Hepatocyte (in vitro differentiated cells): ENCODE data around the gene CCDC3. TPM values are rescaled to one million over a fixed set of nuclear protein-coding genes. Genes with fewer than 3 reads are reported as not detected.

Source experiments
- DNase-seq: peaks from one replicate; pipeline ENCODE4 v3.0.0-alpha.2; 2016; ENCODE audit warnings: low spot score
- H2AFZ ChIP-seq: fragments of 200-600 bp; sonication (generic); 2 replicates; pipeline ENCODE4 v1.6.0; 2016; ENCODE audit warnings: antibody characterized with exemption, mild to moderate bottlenecking
- H3K27ac ChIP-seq: fragments of 200-600 bp; sonication (generic); 2 replicates; pipeline ENCODE4 v1.5.1; 2016; ENCODE audit warnings: mild to moderate bottlenecking
- H3K27me3 ChIP-seq: fragments of 200-600 bp; sonication (generic); 2 replicates; pipeline ENCODE4 v1.6.1; 2016
- H3K36me3 ChIP-seq: fragments of 200-600 bp; sonication (generic); replicated peaks from 2 replicates; pipeline ENCODE4 v1.5.1; 2016; ENCODE audit warnings: low read depth; ENCODE audit not compliant: insufficient read depth
- H3K4me1 ChIP-seq: fragments of 200-600 bp; sonication (generic); 2 replicates; pipeline ENCODE4 v1.5.1; 2016; ENCODE audit warnings: mild to moderate bottlenecking, moderate library complexity; ENCODE audit not compliant: insufficient read depth
- H3K4me2 ChIP-seq: fragments of 200-600 bp; sonication (generic); 2 replicates; pipeline ENCODE4 v1.6.0; 2016
- H3K4me3 ChIP-seq: fragments of 200-600 bp; sonication (generic); 2 replicates; pipeline ENCODE4 v1.5.1; 2016; ENCODE audit warnings: mild to moderate bottlenecking
- H3K79me2 ChIP-seq: fragments of 200-600 bp; sonication (generic); 2 replicates; pipeline ENCODE4 v1.6.0; 2017; ENCODE audit warnings: mild to moderate bottlenecking
- H3K9me2 ChIP-seq: fragments of 200-600 bp; sonication (generic); replicated peaks from 2 replicates; pipeline ENCODE4 v1.6.0; 2017; ENCODE audit warnings: mild to moderate bottlenecking; ENCODE audit not compliant: insufficient read depth
- H3K9me3 ChIP-seq: fragments of 200-600 bp; sonication (generic); 2 replicates; pipeline ENCODE4 v1.5.1; 2016; ENCODE audit warnings: low read depth, mild to moderate bottlenecking
- H4K20me1 ChIP-seq: fragments of 200-600 bp; sonication (generic); 2 replicates; pipeline ENCODE4 v1.6.0; 2016; ENCODE audit warnings: mild to moderate bottlenecking; ENCODE audit not compliant: insufficient read depth, poor library complexity, severe bottlenecking
- EZH2 ChIP-seq: fragments of 200-600 bp; sonication (generic); IDR thresholded peaks from 2 replicates; pipeline ENCODE4 v1.6.1; 2016; ENCODE audit warnings: antibody characterized with exemption, mild to moderate bottlenecking, borderline replicate concordance
- EZH2phosphoT487 ChIP-seq: fragments of 200-600 bp; sonication (generic); IDR thresholded peaks from one replicate; pipeline ENCODE4 v1.6.1; 2018; ENCODE audit warnings: antibody characterized with exemption, mild to moderate bottlenecking, low read depth, moderate library complexity; ENCODE audit not compliant: unreplicated experiment, severe bottlenecking
- WGBS: methylation state at CpG from one replicate; pipeline ENCODE4 v1.1.6; 2016; ENCODE audit warnings: low lambda C conversion rate; ENCODE audit errors: missing lambda C conversion rate; 5-methylcytosine and 5-hydroxymethylcytosine counted together
- polyA plus RNA-seq: library from polyadenylated mRNA; unstranded; fragments of >200 nt; fragmentation: Nextera tagmentation; extraction: Ambion mirVana; gene quantifications from 2 replicates; pipeline ENCODE4 v1.2.1, GENCODE V29; 2016
- total RNA-seq: library from RNA; depleted of rRNA; stranded (reverse); fragments of >200 nt; gene quantifications from 2 replicates; pipeline ENCODE4 v1.2.3, GENCODE V29; 2014
- TF ChIP-seq, protein P1 (sequence below): fragments of 200-600 bp; sonication (generic); IDR thresholded peaks from 2 replicates; pipeline ENCODE4 v1.5.1; 2016; ENCODE audit warnings: antibody characterized with exemption, mild to moderate bottlenecking; ENCODE audit not compliant: poor library complexity

CCDC3 gene
- total and polyA plus RNA-seq, 2 experiments from 2014 or later, result 10.4 to 10.5 TPM

DNA sequence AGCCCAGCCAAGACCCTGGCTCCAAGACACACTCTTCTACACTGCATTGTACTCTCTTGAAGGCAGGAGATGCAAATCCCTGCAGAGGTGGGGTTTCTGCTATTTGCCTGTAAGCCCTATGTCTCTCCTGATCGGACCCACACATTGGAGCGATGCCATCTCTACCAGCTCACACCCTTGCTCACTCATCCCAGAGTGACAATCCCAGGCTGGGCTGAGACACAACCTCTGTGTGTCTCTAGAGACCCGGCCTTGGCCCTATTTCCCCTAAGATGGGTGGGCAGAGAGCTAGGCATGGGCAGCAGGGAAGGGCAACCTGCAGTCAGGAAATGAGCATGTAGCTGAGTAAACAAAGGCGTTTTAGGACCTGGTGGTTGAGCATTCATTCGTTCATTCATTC is 25.6 kb downstream of the CCDC3 start:
- Histone ChIP-seq H3K9me3 (no peaks in the 10 kb centered on the region), H3K36me3 (no peaks in the 10 kb centered on the region), H3K79me2 (no peaks in the 10 kb centered on the region), H2AFZ (no peak overlapping the region), H3K4me1 (peaks cover 7% of the 10 kb centered on the region), H3K27ac (no peak overlapping the region), H3K27me3 (no peaks in the 10 kb centered on the region), H3K9me2 (no peaks in the 10 kb centered on the region), H3K4me2 (no peak overlapping the region), H3K4me3 (no peak overlapping the region), H4K20me1 (no peaks in the 10 kb centered on the region)
- 87% methylated on average over 5 of the region's 5 CpGs for WGBS
- DNase-seq, result no peak
- TF ChIP-seq, protein P1, sequence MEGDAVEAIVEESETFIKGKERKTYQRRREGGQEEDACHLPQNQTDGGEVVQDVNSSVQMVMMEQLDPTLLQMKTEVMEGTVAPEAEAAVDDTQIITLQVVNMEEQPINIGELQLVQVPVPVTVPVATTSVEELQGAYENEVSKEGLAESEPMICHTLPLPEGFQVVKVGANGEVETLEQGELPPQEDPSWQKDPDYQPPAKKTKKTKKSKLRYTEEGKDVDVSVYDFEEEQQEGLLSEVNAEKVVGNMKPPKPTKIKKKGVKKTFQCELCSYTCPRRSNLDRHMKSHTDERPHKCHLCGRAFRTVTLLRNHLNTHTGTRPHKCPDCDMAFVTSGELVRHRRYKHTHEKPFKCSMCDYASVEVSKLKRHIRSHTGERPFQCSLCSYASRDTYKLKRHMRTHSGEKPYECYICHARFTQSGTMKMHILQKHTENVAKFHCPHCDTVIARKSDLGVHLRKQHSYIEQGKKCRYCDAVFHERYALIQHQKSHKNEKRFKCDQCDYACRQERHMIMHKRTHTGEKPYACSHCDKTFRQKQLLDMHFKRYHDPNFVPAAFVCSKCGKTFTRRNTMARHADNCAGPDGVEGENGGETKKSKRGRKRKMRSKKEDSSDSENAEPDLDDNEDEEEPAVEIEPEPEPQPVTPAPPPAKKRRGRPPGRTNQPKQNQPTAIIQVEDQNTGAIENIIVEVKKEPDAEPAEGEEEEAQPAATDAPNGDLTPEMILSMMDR, result no peak
- TF ChIP-seq EZH2, result no peak

GRCh38 chr10:12975266-12975665 is 26.2 kb downstream of the CCDC3 start:
- TF ChIP-seq, protein P1, result peak; percentile 37
- no peak for TF ChIP-seq EZH2phosphoT487
- no peaks in the 10 kb centered on the region for H3K27me3 ChIP-seq
- H3K4me3 ChIP-seq, result no peak overlapping the region
- no peaks in the 10 kb centered on the region for H3K9me3 ChIP-seq
- no peaks in the 10 kb centered on the region for H3K9me2 ChIP-seq
- 89% methylated on average over 3 of the region's 3 CpGs for WGBS
- no peaks in the 10 kb centered on the region for H3K36me3 ChIP-seq
- H3K79me2 ChIP-seq, result no peaks in the 10 kb centered on the region
- H4K20me1 ChIP-seq, result no peaks in the 10 kb centered on the region
- H3K4me2 ChIP-seq, result no peak overlapping the region
- DNase-seq, result peak; percentile 43
- no peak overlapping the region for H3K27ac ChIP-seq
- H3K4me1 ChIP-seq, result peaks cover 7% of the 10 kb centered on the region
- H2AFZ ChIP-seq, result no peak overlapping the region

DNA sequence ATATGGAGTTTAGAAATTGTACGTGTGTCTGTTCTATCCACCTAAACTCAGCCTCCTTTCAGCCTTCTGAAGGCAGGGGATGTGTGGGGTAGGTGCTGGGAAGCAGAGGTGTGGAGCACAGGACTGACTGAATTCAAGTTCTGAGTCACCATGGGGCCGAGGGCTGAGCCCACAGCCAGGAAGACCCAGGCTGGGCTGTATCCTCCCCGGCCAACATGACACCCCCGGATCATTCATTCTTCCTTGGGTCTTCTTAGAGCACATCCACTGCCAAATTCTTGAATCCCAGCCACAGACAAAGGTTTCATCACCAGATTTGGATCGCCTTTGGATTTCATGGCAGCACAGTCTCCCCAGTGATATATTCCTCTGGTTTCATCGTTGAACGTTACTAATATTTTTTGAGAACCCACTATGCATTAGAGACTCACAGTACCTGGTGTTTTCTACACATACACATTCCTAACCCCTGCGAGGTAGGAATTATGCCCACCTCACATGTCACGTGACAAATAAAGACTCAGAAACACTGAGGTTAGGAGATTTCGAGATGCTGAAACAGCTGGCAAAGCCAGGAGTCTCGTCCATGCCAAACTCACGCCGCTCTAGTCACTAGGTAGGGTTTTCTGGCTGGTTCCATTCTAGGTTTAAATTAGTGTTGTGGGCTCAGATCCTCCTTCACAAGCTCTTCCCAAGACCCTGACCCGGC is 26.9 kb downstream of the CCDC3 start:
- 93% methylated on average over 14 of the region's 14 CpGs for WGBS
- Histone ChIP-seq H3K27me3 (no peaks in the 10 kb centered on the region), H3K79me2 (no peaks in the 10 kb centered on the region), H3K27ac (no peak overlapping the region), H3K4me1 (peaks cover under 1% of the 10 kb centered on the region), H3K4me2 (no peak overlapping the region), H3K4me3 (no peak overlapping the region), H3K36me3 (no peaks in the 10 kb centered on the region), H3K9me2 (no peaks in the 10 kb centered on the region), H4K20me1 (no peaks in the 10 kb centered on the region), H3K9me3 (no peaks in the 10 kb centered on the region), H2AFZ (no peak overlapping the region)
- TF ChIP-seq EZH2phosphoT487 (no peak), EZH2 (no peak)
- TF ChIP-seq, protein P1, result no peak
- DNase-seq, result no peak

- Histone ChIP-seq H3K4me2 (no peak overlapping the region), H3K27me3 (no peaks in the 10 kb centered on the region), H3K27ac (no peak overlapping the region), H3K9me2 (no peaks in the 10 kb centered on the region), H3K4me3 (no peak overlapping the region), H3K36me3 (no peaks in the 10 kb centered on the region), H3K4me1 (no peaks in the 10 kb centered on the region), H3K9me3 (no peaks in the 10 kb centered on the region), H2AFZ (no peak overlapping the region), H3K79me2 (no peaks in the 10 kb centered on the region), H4K20me1 (no peaks in the 10 kb centered on the region)
- no peak for DNase-seq
- TF ChIP-seq EZH2phosphoT487, result no peak
- 95% methylated on average over 9 of the region's 9 CpGs for WGBS
Observed at GRCh38 chr10:12974078-12974477, 27.4 kb downstream of the CCDC3 start.
